H1 (cell line): ENCODE measurements around the gene GPHB5. TPM values are rescaled to one million over a fixed set of nuclear protein-coding genes. Genes with fewer than 3 reads are reported as not detected.

Experiments
- CEBPB ChIP-seq: IDR thresholded peaks from 2 replicates; pipeline ENCODE4 v1.6.1; 2012; ENCODE audit warnings: low read depth, low read length
- SUZ12 ChIP-seq: fragments of 200-600 bp; sonication (generic); IDR thresholded peaks from 2 replicates; pipeline ENCODE4 v1.6.1; 2012; ENCODE audit warnings: mild to moderate bottlenecking, inconsistent platforms, low read length, moderate library complexity, mixed read lengths
- TAF7 ChIP-seq: optimal IDR thresholded peaks from 2 replicates; pipeline ENCODE3; 2011; ENCODE audit warnings: low read depth, mild to moderate bottlenecking, inconsistent platforms, low read length, moderate library complexity, borderline replicate concordance
- polyA plus RNA-seq, 7 experiments: library from polyadenylated mRNA; depleted of rRNA in 3 of 7; stranded (reverse) in 5 of 7; unstranded in 2 of 7; fragments of >200 nt in 5 of 7; fragments of 200-250 nt in 2 of 7; gene quantifications; 1 replicate in 5 of 7; 2 replicates in 1 of 7; 4 replicates in 1 of 7; pipeline versions ENCODE4 v1.2.1 to v1.2.3, GENCODE V29; 2011 to 2013; ENCODE audit warnings: missing spikeins in 2 of 7, mixed read lengths in 2 of 7
- total RNA-seq: library from RNA; stranded (reverse); fragmentation: NEBNext Ultra II Directional; extraction: Animal tissue kit (Norgen Biotek cat#: 25700); gene quantifications from 2 replicates; pipeline ENCODE4 v1.2.1, GENCODE V29; 2021

GPHB5 gene
- total and polyA plus RNA-seq, 2 of the 8 experiments (the other 6 are each of a cell fraction or from before 2014, with no cell fraction given), result not detected

GRCh38 chr14:63299351-63300110, 19.2 kb downstream of the GPHB5 start (continued):
- TF ChIP-seq CEBPB (no peak), TAF7 (no peak), SUZ12 (no peak)
